ENCODE data around the gene PLXNA2.

PLXNA2 gene

GRCh38 chr1:208207388-208208131 is 36.6 kb downstream of the PLXNA2 start:
- H3K27ac ChIP-seq (ENCODE audit: low read length), result no peak overlapping the region
- no peaks in the 10 kb centered on the region for H3K36me3 ChIP-seq (ENCODE audit: insufficient read depth, low read depth, low read length)
- no peak overlapping the region for H3K9ac ChIP-seq (ENCODE audit: low read depth, low read length)

GRCh38 chr1:208206092-208206698 is 38.0 kb downstream of the PLXNA2 start:
- Histone ChIP-seq H3K36me3 (ENCODE audit: insufficient read depth, low read depth, low read length) (no peaks in the 10 kb centered on the region), H3K9me3 (ENCODE audit: insufficient read depth, low read depth, low read length) (no peaks in the 10 kb centered on the region), H3K4me1 (ENCODE audit: insufficient read depth, low read length) (peaks cover 2% of the 10 kb centered on the region; the same call in 1 of the 2 replicates), H3K27me3 (ENCODE audit: insufficient read depth, low read length) (no peaks in the 10 kb centered on the region), H3K27ac (ENCODE audit: low read length) (no peak overlapping the region), H3K9ac (ENCODE audit: low read depth, low read length) (no peak overlapping the region), H3K4me3 (ENCODE audit: low read length) (no peak overlapping the region)

More at GRCh38 chr1:208207388-208208131, 36.6 kb downstream of the PLXNA2 start:
- Histone ChIP-seq H3K27me3 (ENCODE audit: insufficient read depth, low read length) (no peaks in the 10 kb centered on the region), H3K4me3 (ENCODE audit: low read length) (no peak overlapping the region), H3K9me3 (ENCODE audit: insufficient read depth, low read depth, low read length) (no peaks in the 10 kb centered on the region), H3K4me1 (ENCODE audit: insufficient read depth, low read length) (no peaks in the 10 kb centered on the region; the same call in 1 of the 2 replicates)

GRCh38 chr1:208205216-208206013 is 38.8 kb downstream of the PLXNA2 start:
- Histone ChIP-seq H3K9ac (ENCODE audit: low read depth, low read length) (no peak overlapping the region), H3K4me3 (ENCODE audit: low read length) (no peak overlapping the region), H3K27ac (ENCODE audit: low read length) (no peak overlapping the region), H3K27me3 (ENCODE audit: insufficient read depth, low read length) (no peaks in the 10 kb centered on the region), H3K9me3 (ENCODE audit: insufficient read depth, low read depth, low read length) (no peaks in the 10 kb centered on the region), H3K36me3 (ENCODE audit: insufficient read depth, low read depth, low read length) (no peaks in the 10 kb centered on the region), H3K4me1 (ENCODE audit: insufficient read depth, low read length) (peaks cover 2% of the 10 kb centered on the region; the same call in 1 of the 2 replicates)

DNA sequence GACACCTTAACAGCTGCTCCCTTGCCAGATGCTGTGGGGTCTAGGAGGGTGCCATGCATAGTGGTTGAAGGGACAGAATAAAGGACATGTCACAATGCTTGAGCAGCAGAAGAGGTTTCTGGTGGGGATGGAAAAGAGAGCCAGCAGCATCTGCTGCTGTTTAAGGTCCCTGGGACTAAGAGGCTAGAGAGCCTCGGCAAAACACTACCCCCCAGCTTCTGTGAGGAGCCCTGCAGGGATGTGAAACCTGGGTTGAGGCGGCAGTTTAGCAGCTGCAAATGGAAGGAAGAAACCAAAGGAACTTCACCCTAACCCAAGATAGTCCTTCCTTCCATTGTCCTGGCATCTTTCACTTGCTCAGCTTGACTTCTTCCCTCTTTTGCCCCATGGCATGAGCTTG is 39.4 kb downstream of the PLXNA2 start:
- Histone ChIP-seq H3K27me3 (ENCODE audit: insufficient read depth, low read length) (no peaks in the 10 kb centered on the region), H3K4me1 (ENCODE audit: insufficient read depth, low read length) (peaks cover 2% of the 10 kb centered on the region; the same call in 1 of the 2 replicates), H3K36me3 (ENCODE audit: insufficient read depth, low read depth, low read length) (no peaks in the 10 kb centered on the region), H3K9ac (ENCODE audit: low read depth, low read length) (no peak overlapping the region), H3K9me3 (ENCODE audit: insufficient read depth, low read depth, low read length) (no peaks in the 10 kb centered on the region), H3K27ac (ENCODE audit: low read length) (no peak overlapping the region), H3K4me3 (ENCODE audit: low read length) (no peak overlapping the region)

DNA sequence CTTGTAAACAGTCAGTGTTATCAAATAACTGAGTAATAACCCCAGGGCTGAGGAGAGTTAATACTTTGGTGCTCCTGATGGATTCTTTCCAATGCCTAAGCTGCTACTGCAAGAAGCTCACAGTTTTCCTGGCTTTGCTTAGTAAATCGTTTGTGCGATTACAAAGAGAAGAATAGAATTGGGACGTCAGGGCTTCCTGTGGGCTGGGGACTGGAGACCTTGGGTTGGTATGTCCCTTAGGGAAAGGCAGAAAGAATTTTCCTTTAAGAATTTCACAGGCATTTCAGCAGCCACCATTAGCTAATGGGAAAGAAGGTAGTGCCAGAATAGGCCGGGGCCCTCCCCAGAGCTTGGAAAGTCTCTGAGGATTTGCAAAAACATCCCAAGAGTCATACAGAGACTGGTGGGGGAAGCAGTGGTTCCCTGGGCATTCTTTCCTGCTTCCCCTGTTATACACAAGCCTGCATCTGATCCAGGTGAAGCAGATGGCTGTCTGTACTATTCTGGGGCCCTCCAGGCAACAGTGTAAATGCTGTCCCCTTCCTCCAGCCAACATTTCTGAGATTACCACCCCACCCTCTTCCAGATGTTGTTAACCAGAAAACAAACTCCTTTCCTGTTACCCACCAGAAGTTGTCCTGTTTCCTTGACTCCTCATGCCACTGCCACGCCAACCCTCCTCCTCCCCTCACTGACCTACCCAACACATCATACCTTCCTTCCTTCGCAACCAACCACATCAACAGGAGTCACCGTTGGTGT is 40.2 kb downstream of the PLXNA2 start:
- H3K9ac ChIP-seq (ENCODE audit: low read depth, low read length), result no peak overlapping the region
- H3K36me3 ChIP-seq (ENCODE audit: insufficient read depth, low read depth, low read length), result no peaks in the 10 kb centered on the region
- H3K4me3 ChIP-seq (ENCODE audit: low read length), result no peak overlapping the region
- H3K27me3 ChIP-seq (ENCODE audit: insufficient read depth, low read length), result no peaks in the 10 kb centered on the region
- no peaks in the 10 kb centered on the region for H3K9me3 ChIP-seq (ENCODE audit: insufficient read depth, low read depth, low read length)
- H3K4me1 ChIP-seq (ENCODE audit: insufficient read depth, low read length), result peaks cover 2% of the 10 kb centered on the region; the same call in 1 of the 2 replicates
- H3K27ac ChIP-seq (ENCODE audit: low read length), result no peak overlapping the region

DNA sequence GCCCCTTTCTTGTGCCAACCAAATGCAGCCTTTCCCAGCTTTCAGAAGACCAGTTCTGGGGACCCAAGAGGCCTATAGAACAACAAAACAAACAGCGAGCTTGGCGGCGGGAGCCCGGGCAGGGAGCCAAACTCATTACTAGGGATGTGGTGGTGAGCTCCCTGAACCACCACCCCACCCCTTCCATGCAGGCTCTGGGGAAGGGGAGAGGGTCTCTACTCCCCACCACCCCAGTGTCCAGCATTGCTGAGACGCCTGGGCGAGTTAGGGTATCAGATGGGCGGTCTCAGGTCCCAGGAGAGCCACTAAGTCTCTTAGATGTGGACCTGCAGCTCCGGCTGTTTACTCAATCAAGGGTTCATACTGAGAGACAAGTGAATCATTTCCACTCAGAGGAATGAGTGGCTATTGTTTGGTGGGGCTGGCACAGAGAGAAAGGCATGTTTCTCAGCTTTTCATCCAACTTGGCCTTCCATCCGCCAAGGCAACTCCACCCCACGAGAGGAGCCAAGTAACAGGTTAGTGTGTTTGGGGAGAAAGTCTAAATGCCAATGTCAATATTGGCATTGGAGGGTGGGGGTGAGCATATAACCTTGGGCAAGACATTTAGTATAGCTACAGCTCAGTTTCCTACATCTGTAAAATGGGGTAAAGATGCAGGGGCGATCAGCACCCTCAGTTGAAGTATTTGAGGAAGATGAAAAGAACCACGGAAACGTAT is 40.9 kb downstream of the PLXNA2 start:
- Histone ChIP-seq H3K9me3 (ENCODE audit: insufficient read depth, low read depth, low read length) (no peaks in the 10 kb centered on the region), H3K27ac (ENCODE audit: low read length) (no peak overlapping the region), H3K27me3 (ENCODE audit: insufficient read depth, low read length) (no peaks in the 10 kb centered on the region), H3K4me3 (ENCODE audit: low read length) (no peak overlapping the region), H3K36me3 (ENCODE audit: insufficient read depth, low read depth, low read length) (no peaks in the 10 kb centered on the region), H3K4me1 (ENCODE audit: insufficient read depth, low read length) (peaks cover 2% of the 10 kb centered on the region), H3K9ac (ENCODE audit: low read depth, low read length) (no peak overlapping the region)

DNA sequence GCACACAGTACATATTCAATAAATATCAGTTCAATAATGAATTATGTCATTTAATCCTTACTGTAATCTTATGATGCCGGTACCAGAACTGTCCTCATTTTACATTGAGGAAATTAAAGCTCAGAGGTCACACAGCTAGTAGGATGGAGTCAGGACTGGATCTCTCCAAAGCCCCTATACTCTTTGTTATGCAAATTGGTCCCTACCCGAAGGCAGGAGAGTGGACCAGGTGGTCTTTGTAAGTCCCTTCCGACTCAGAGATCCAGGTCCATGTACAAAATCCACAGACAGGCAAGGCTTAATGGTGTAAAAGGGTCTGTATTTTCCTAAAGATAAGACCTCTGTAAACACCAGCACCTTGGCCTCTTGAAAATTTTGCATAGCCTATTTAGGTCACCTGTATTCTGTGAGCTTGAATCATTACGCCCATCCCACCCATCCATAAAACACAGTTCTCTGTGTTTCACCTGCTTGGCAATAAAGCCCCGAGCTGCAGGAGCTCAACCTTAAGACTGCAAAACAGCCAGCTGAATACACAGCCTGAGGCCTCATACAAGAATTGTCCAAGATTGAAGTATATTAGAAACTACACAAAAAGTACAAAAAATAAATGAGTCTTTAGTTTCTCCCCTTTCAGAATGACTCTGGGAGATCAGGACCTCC is 41.7 kb downstream of the PLXNA2 start:
- Histone ChIP-seq H3K27me3 (ENCODE audit: insufficient read depth, low read length) (no peaks in the 10 kb centered on the region), H3K4me1 (ENCODE audit: insufficient read depth, low read length) (peaks cover 2% of the 10 kb centered on the region; the same call in 1 of the 2 replicates), H3K9me3 (ENCODE audit: insufficient read depth, low read depth, low read length) (no peaks in the 10 kb centered on the region), H3K27ac (ENCODE audit: low read length) (no peak overlapping the region), H3K9ac (ENCODE audit: low read depth, low read length) (no peak overlapping the region), H3K4me3 (ENCODE audit: low read length) (no peak overlapping the region), H3K36me3 (ENCODE audit: insufficient read depth, low read depth, low read length) (no peaks in the 10 kb centered on the region)

GRCh38 chr1:208201229-208201628 is 43.0 kb downstream of the PLXNA2 start:
- H3K4me1 ChIP-seq (ENCODE audit: insufficient read depth, low read length), result peaks cover 2% of the 10 kb centered on the region; the same call in 1 of the 2 replicates
- no peak overlapping the region for H3K4me3 ChIP-seq (ENCODE audit: low read length)
- no peaks in the 10 kb centered on the region for H3K27me3 ChIP-seq (ENCODE audit: insufficient read depth, low read length)
- no peaks in the 10 kb centered on the region for H3K9me3 ChIP-seq (ENCODE audit: insufficient read depth, low read depth, low read length)
- no peak overlapping the region for H3K9ac ChIP-seq (ENCODE audit: low read depth, low read length)
- H3K27ac ChIP-seq (ENCODE audit: low read length), result no peak overlapping the region
- H3K36me3 ChIP-seq (ENCODE audit: insufficient read depth, low read depth, low read length), result no peaks in the 10 kb centered on the region

GRCh38 chr1:208200116-208200515 is 44.1 kb downstream of the PLXNA2 start:
- Histone ChIP-seq H3K9me3 (ENCODE audit: insufficient read depth, low read depth, low read length) (no peaks in the 10 kb centered on the region), H3K27me3 (ENCODE audit: insufficient read depth, low read length) (no peaks in the 10 kb centered on the region), H3K4me3 (ENCODE audit: low read length) (no peak overlapping the region), H3K36me3 (ENCODE audit: insufficient read depth, low read depth, low read length) (no peaks in the 10 kb centered on the region), H3K4me1 (ENCODE audit: insufficient read depth, low read length) (peaks cover 2% of the 10 kb centered on the region; the same call in 1 of the 2 replicates), H3K9ac (ENCODE audit: low read depth, low read length) (no peak overlapping the region), H3K27ac (ENCODE audit: low read length) (no peak overlapping the region)

DNA sequence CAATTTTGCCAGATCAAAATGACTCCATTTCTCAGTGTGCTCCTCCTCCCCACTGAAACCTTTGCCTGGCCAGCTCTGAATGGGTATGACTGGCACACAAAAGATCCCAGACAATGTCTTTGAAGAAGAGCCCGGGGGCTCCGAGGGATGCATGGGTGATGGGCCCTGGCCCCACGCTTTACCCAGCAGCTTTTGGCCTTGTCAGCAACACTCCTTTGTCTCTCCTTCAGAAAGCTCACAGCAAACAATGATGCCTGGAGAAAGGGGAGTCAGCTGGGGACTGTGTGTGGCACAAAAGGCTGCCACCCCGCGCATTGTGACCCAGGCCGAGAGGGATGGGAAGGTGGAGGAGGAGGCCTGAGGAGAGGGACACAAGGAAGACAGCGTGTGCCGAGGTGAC is 45.9 kb downstream of the PLXNA2 start:
- Histone ChIP-seq H3K9me3 (ENCODE audit: insufficient read depth, low read depth, low read length) (no peaks in the 10 kb centered on the region), H3K36me3 (ENCODE audit: insufficient read depth, low read depth, low read length) (no peaks in the 10 kb centered on the region), H3K4me1 (ENCODE audit: insufficient read depth, low read length) (peaks cover 2% of the 10 kb centered on the region; the same call in 1 of the 2 replicates), H3K27ac (ENCODE audit: low read length) (no peak overlapping the region), H3K27me3 (ENCODE audit: insufficient read depth, low read length) (no peaks in the 10 kb centered on the region), H3K9ac (ENCODE audit: low read depth, low read length) (no peak overlapping the region), H3K4me3 (ENCODE audit: low read length) (no peak overlapping the region)

Data from iPS-20b (cell line).